Astrocyte (in vitro differentiated cells and primary cell): ENCODE results near the gene LHFPL2. TPM values are rescaled to one million over a fixed set of nuclear protein-coding genes. Genes with fewer than 3 reads are reported as not detected.

ENCODE experiments used
- DNase-seq: peaks from one replicate; pipeline ENCODE4 v3.0.0-alpha.2; 2010; ENCODE audit warnings: low read depth
- FAIRE-seq: peaks from 2 replicates; lab custom pipeline; 2011; peaks lifted over from hg19 to GRCh38; lab: Jason Lieb, UNC
- H2AFZ ChIP-seq: 2 replicates; pipeline ENCODE4 v1.6.0; 2012; ENCODE audit warnings: low read depth, low read length, inconsistent platforms
- H3K27ac ChIP-seq: 2 replicates; pipeline ENCODE4 v1.5.1; 2011; ENCODE audit warnings: low read depth, low read length, inconsistent platforms
- H3K27me3 ChIP-seq: 2 replicates; pipeline ENCODE4 v1.6.0; 2011; ENCODE audit warnings: low read length, inconsistent platforms; ENCODE audit not compliant: insufficient read depth
- H3K36me3 ChIP-seq: 2 replicates; pipeline ENCODE4 v1.5.1; 2011; ENCODE audit warnings: low read length, inconsistent platforms; ENCODE audit not compliant: insufficient read depth
- H3K4me1 ChIP-seq: 2 replicates; pipeline ENCODE4 v1.5.1; 2011; ENCODE audit warnings: low read length, inconsistent platforms; ENCODE audit not compliant: insufficient read depth
- H3K4me2 ChIP-seq: 2 replicates; pipeline ENCODE4 v1.6.0; 2012; ENCODE audit warnings: low read length, inconsistent platforms
- H3K4me3 ChIP-seq: 2 replicates; pipeline ENCODE4 v1.5.1; 2011; ENCODE audit warnings: low read depth, mild to moderate bottlenecking, low read length, inconsistent platforms; ENCODE audit not compliant: insufficient read depth
- H3K79me2 ChIP-seq: 2 replicates; pipeline ENCODE4 v1.6.0; 2012; ENCODE audit warnings: mild to moderate bottlenecking, low read length, inconsistent platforms; ENCODE audit not compliant: insufficient read depth
- H3K9ac ChIP-seq: 2 replicates; pipeline ENCODE4 v1.6.0; 2012; ENCODE audit warnings: mild to moderate bottlenecking, low read length, inconsistent platforms
- H3K9me3 ChIP-seq: 2 replicates; pipeline ENCODE4 v1.5.1; 2012; ENCODE audit warnings: low read depth, mild to moderate bottlenecking, low read length, inconsistent platforms; ENCODE audit not compliant: insufficient read depth
- H4K20me1 ChIP-seq: 2 replicates; pipeline ENCODE4 v1.6.0; 2012; ENCODE audit warnings: low read length, inconsistent platforms; ENCODE audit not compliant: insufficient read depth
- H3K27ac Mint-ChIP-seq: one replicate; pipeline ENCODE4 v1.8.0; 2021; ENCODE audit warnings: mild to moderate bottlenecking, mixed read lengths; ENCODE audit not compliant: unreplicated experiment
- H3K27me3 Mint-ChIP-seq: one replicate; pipeline ENCODE4 v1.8.0; 2021; ENCODE audit warnings: low read depth, mixed read lengths; ENCODE audit not compliant: unreplicated experiment
- H3K36me3 Mint-ChIP-seq: one replicate; pipeline ENCODE4 v1.8.0; 2021; ENCODE audit warnings: low read depth, mixed read lengths; ENCODE audit not compliant: unreplicated experiment
- H3K4me1 Mint-ChIP-seq: one replicate; pipeline ENCODE4 v1.8.0; 2021; ENCODE audit warnings: low read depth, mixed read lengths; ENCODE audit not compliant: unreplicated experiment
- H3K4me3 Mint-ChIP-seq: one replicate; pipeline ENCODE4 v1.8.0; 2021; ENCODE audit warnings: mild to moderate bottlenecking, moderate library complexity, mixed read lengths; ENCODE audit not compliant: unreplicated experiment
- H3K9me3 Mint-ChIP-seq: one replicate; pipeline ENCODE4 v1.8.0; 2021; ENCODE audit warnings: mild to moderate bottlenecking, mixed read lengths; ENCODE audit not compliant: unreplicated experiment
- EZH2 ChIP-seq: IDR thresholded peaks from 2 replicates; pipeline ENCODE4 v1.6.1; 2012; ENCODE audit warnings: mild to moderate bottlenecking, low read length, inconsistent platforms; ENCODE audit not compliant: insufficient read depth
- total RNA-seq: library from RNA; stranded (reverse); gene quantifications from 2 replicates; pipeline ENCODE4 v1.2.1, GENCODE V29; 2021
- TF ChIP-seq, protein P1 (sequence below): IDR thresholded peaks from 2 replicates; pipeline ENCODE4 v1.5.1; 2011; ENCODE audit warnings: low read depth, mild to moderate bottlenecking, inconsistent platforms, low read length, moderate library complexity; ENCODE audit not compliant: insufficient read depth

The LHFPL2 gene
- total RNA-seq, 1 donor from 2014 or later = 17.0 TPM

DNA sequence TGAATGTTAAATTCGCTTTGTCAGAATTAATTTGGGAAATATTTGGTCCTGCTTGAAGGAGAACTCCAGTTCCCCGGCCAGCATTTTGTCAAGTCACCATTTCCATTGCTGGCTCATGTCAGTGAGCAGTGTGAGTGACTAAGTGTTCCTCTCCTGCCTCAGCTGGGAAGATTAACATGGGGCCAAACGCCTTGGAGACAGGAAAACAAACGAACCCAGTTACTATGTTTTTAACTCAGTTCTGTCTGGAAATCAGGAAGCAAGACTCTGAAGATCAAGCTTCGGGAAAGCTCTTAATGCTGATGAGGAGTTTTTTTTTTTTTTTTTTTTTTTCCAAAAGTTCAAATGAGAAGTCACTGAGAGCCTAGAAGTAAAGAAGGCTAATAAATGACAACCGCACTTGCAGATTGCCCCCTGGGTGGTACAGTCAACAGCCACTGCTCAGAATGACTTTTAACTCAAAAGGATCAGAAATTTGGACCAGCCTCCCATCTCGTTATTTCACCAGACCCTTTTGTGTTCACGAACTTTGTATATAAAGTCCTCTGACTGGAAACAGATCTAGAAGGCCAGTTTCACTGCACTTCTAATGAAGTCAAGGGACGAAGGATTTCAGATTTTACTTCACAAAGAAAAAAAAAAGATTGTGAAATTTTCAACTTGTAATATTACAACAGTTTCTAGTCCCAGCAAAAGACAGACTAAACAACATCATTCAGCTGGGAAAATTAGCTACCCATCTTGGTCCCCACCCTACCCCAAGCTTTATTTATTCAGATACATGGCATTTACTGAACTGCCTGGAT is 121.3 kb downstream of the LHFPL2 start:
- peak overlapping the region; percentile 59 for H3K4me2 ChIP-seq
- H3K27ac Mint-ChIP-seq = peak overlapping the region; percentile 90

DNA sequence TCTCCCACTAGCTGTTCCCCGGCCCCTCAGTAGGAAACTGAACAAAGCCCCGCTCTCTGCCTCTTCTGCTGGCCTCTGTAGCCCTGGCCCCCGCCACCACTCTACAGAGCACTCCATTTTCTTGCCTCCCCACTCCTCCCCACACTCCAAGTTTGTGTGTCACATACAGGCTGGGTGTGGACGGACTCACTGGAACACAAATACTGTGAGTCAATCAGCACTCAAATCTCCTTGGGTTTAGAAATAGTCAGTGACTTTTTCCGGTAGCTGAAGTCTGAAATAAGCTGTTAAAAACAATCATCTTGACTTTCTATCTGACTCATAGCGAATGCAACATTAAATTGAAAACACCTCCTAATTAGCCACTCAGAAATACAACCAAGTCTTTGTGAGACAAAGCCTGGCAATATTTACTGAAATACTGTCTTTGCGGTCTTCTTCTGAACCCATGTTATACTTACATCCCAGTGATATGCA is 122.5 kb downstream of the LHFPL2 start:
- DNase-seq (peak; percentile 88), FAIRE-seq (no peak)
- H3K4me3 Mint-ChIP-seq = no peak overlapping the region
- no peaks in the 10 kb centered on the region for H3K9me3 ChIP-seq
- peaks cover 21% of the 10 kb centered on the region for H3K79me2 ChIP-seq
- H3K36me3 Mint-ChIP-seq = peaks cover 2% of the 10 kb centered on the region
- peak overlapping the region; percentile 59 for H3K4me2 ChIP-seq
- no peaks in the 10 kb centered on the region for H3K9me3 Mint-ChIP-seq
- H3K4me1 ChIP-seq = peaks cover 53% of the 10 kb centered on the region
- peak overlapping the region; percentile 94 for H3K27ac ChIP-seq
- no peaks in the 10 kb centered on the region for H3K27me3 ChIP-seq
- H3K27me3 Mint-ChIP-seq = no peaks in the 10 kb centered on the region
- TF ChIP-seq, protein P1, sequence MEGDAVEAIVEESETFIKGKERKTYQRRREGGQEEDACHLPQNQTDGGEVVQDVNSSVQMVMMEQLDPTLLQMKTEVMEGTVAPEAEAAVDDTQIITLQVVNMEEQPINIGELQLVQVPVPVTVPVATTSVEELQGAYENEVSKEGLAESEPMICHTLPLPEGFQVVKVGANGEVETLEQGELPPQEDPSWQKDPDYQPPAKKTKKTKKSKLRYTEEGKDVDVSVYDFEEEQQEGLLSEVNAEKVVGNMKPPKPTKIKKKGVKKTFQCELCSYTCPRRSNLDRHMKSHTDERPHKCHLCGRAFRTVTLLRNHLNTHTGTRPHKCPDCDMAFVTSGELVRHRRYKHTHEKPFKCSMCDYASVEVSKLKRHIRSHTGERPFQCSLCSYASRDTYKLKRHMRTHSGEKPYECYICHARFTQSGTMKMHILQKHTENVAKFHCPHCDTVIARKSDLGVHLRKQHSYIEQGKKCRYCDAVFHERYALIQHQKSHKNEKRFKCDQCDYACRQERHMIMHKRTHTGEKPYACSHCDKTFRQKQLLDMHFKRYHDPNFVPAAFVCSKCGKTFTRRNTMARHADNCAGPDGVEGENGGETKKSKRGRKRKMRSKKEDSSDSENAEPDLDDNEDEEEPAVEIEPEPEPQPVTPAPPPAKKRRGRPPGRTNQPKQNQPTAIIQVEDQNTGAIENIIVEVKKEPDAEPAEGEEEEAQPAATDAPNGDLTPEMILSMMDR = no peak
- no peak for TF ChIP-seq EZH2
- H3K27ac Mint-ChIP-seq = peak overlapping the region; percentile 90
- H3K36me3 ChIP-seq = no peaks in the 10 kb centered on the region
- H3K9ac ChIP-seq = peak overlapping the region; percentile 78
- H3K4me3 ChIP-seq = peak overlapping the region; percentile 13
- H2AFZ ChIP-seq = no peak overlapping the region
- H4K20me1 ChIP-seq = no peaks in the 10 kb centered on the region
- peaks cover 35% of the 10 kb centered on the region for H3K4me1 Mint-ChIP-seq

More for the DNA sequence above, 121.3 kb downstream of the LHFPL2 start:
- H4K20me1 ChIP-seq = no peaks in the 10 kb centered on the region
- Mint-ChIP-seq H3K4me3 (peak overlapping the region; percentile 35), H3K4me1 (peaks cover 35% of the 10 kb centered on the region), H3K36me3 (peaks cover 2% of the 10 kb centered on the region), H3K27me3 (no peaks in the 10 kb centered on the region), H3K9me3 (no peaks in the 10 kb centered on the region)
- H2AFZ ChIP-seq = no peak overlapping the region
- FAIRE-seq (peak; percentile 89), DNase-seq (peak; percentile 96)
- TF ChIP-seq, protein P1 = no peak
- TF ChIP-seq EZH2 = no peak
- H3K9ac ChIP-seq = peak overlapping the region; percentile 78
- H3K36me3 ChIP-seq = no peaks in the 10 kb centered on the region
- no peak overlapping the region for H3K4me3 ChIP-seq
- H3K79me2 ChIP-seq = peaks cover 23% of the 10 kb centered on the region
- no peaks in the 10 kb centered on the region for H3K9me3 ChIP-seq
- H3K27me3 ChIP-seq = no peaks in the 10 kb centered on the region
- H3K4me1 ChIP-seq = peaks cover 53% of the 10 kb centered on the region
- H3K27ac ChIP-seq = peak overlapping the region; percentile 94
